Measurements from ENCODE around the gene P2RY6.

P2RY6 gene

GRCh38 chr11:73267122-73267846 lies 4.9 kb upstream of the P2RY6 start:
- no peak for DNase-seq (ENCODE audit: low read depth)
- no peak overlapping the region for H3K4me3 ChIP-seq (ENCODE audit: low read depth, low read length)
- TF ChIP-seq CTCF (IDR thresholded peaks at IDR 0.05; ENCODE audit: low read depth, low read length, missing control alignments), result no peak
- in situ Hi-C loops (cut with HindIII; ENCODE audit: low sequenced_read_pairs), result loop anchor here (5.0 kb wide), 1 partner anchor 45 kb away; no protein-coding TSS in a partner anchor

- in situ Hi-C loops (cut with HindIII; ENCODE audit: low sequenced_read_pairs), result loop anchor here (5.0 kb wide), 1 partner anchor 46 kb away; no protein-coding TSS in a partner anchor
- TF ChIP-seq CTCF (IDR thresholded peaks at IDR 0.05; ENCODE audit: low read depth, low read length, missing control alignments), result no peak
- no peak for DNase-seq (ENCODE audit: low read depth)
- H3K4me3 ChIP-seq (ENCODE audit: low read depth, low read length), result no peak overlapping the region
Measured at GRCh38 chr11:73267906-73268540, 4.1 kb upstream of the P2RY6 start.

- in situ Hi-C loops (cut with HindIII; ENCODE audit: low sequenced_read_pairs), result loop anchor here (5.0 kb wide), 1 partner anchor 46 kb away; no protein-coding TSS in a partner anchor
- no peak overlapping the region for H3K4me3 ChIP-seq (ENCODE audit: low read depth, low read length)
- no peak for DNase-seq (ENCODE audit: low read depth)
- TF ChIP-seq CTCF (IDR thresholded peaks at IDR 0.05; ENCODE audit: low read depth, low read length, missing control alignments), result no peak
Measured at GRCh38 chr11:73268671-73269271, 3.4 kb upstream of the P2RY6 start.

DNA sequence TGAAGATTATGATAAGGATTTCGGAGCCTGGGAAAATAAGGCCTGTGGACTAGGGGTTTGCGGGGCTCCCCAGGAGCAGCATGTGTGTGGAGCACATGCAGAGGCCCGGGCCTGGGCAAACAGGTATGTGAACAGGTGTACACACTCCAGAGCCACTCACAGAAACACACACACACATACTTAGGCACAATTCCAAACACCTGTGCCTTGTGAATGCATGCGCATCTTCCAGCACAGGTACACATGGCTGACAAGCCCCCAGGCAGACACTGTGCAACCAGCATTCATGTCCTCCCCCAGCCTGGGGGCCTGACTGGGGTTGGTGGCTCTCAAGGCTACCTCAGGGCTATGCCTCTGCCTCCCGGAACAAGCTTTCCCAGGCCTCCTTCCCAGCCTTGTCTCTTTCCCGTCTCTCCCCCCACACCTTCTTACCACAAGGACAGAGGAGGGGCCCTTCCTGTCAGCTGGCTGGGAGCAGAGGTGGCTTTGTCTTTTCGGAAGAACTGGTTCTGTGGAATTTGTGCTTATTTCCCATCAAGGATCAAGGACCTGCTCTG lies 2.6 kb upstream of the P2RY6 start:
- no peak overlapping the region for H3K4me3 ChIP-seq (ENCODE audit: low read depth, low read length)
- in situ Hi-C loops (cut with HindIII; ENCODE audit: low sequenced_read_pairs), result loop anchor here (5.0 kb wide), 1 partner anchor 47 kb away; no protein-coding TSS in a partner anchor
- no peak for DNase-seq (ENCODE audit: low read depth)
- no peak for TF ChIP-seq CTCF (IDR thresholded peaks at IDR 0.05; ENCODE audit: low read depth, low read length, missing control alignments)

GRCh38 chr11:73270016-73270854 lies 1.9 kb upstream of the P2RY6 start:
- TF ChIP-seq CTCF (IDR thresholded peaks at IDR 0.05; ENCODE audit: low read depth, low read length, missing control alignments), result no peak
- DNase-seq (ENCODE audit: low read depth), result no peak
- in situ Hi-C loops (cut with HindIII; ENCODE audit: low sequenced_read_pairs), result no loop called here
- H3K4me3 ChIP-seq (ENCODE audit: low read depth, low read length), result no peak overlapping the region
